WTC11 (cell line): ENCODE measurements around the gene UVRAG.

Source experiments
- ATF1 ChIP-seq: sonication (generic); formaldehyde crosslinking; IDR thresholded peaks from 2 replicates; pipeline ENCODE4 v1.8.1; 2023; ENCODE audit warnings: mild to moderate bottlenecking, moderate library complexity, missing genetic modification reagents
- CBFB ChIP-seq: sonication (generic); formaldehyde crosslinking; IDR thresholded peaks from 2 replicates; pipeline ENCODE4 v1.8.1; 2022; ENCODE audit warnings: mild to moderate bottlenecking, low read depth, missing genetic modification reagents
- CREB1 ChIP-seq: sonication (generic); formaldehyde crosslinking; IDR thresholded peaks from 2 replicates; pipeline ENCODE4 v1.8.0; 2023; ENCODE audit warnings: mild to moderate bottlenecking, missing genetic modification reagents
- ESRRA ChIP-seq: sonication (generic); formaldehyde crosslinking; IDR thresholded peaks from 2 replicates; pipeline ENCODE4 v1.8.1; 2022; ENCODE audit warnings: mild to moderate bottlenecking, missing genetic modification reagents, borderline replicate concordance
- SMAD4 ChIP-seq: sonication (generic); formaldehyde crosslinking; IDR thresholded peaks from 2 replicates; pipeline ENCODE4 v1.8.0; 2022; ENCODE audit warnings: mild to moderate bottlenecking, missing genetic modification reagents
- TEAD1 ChIP-seq: sonication (generic); formaldehyde crosslinking; IDR thresholded peaks from 2 replicates; pipeline ENCODE4 v1.8.0; 2022; ENCODE audit warnings: mild to moderate bottlenecking, missing genetic modification reagents
- TF ChIP-seq, protein P1 (sequence below): fragments of 200-600 bp; IDR thresholded peaks from 2 replicates; pipeline ENCODE4 v1.8.0; 2022; ENCODE audit warnings: antibody characterized with exemption
- TF ChIP-seq, protein P2 (sequence below): sonication (generic); formaldehyde crosslinking; IDR thresholded peaks from 2 replicates; pipeline ENCODE4 v1.8.0; 2023; ENCODE audit warnings: missing genetic modification reagents
- TF ChIP-seq, protein P3 (sequence below): sonication (generic); formaldehyde crosslinking; IDR thresholded peaks from 2 replicates; pipeline ENCODE4 v1.8.1; 2022; ENCODE audit warnings: low read depth, mild to moderate bottlenecking, moderate library complexity, missing genetic modification reagents, borderline replicate concordance
- TF ChIP-seq, protein P4 (sequence below): sonication (generic); formaldehyde crosslinking; conservative IDR thresholded peaks from 2 replicates; pipeline ENCODE4 v1.8.1; 2023; ENCODE audit warnings: mild to moderate bottlenecking, low read depth, missing genetic modification reagents, moderate library complexity
- TF ChIP-seq, protein P5 (sequence below): sonication (generic); formaldehyde crosslinking; IDR thresholded peaks from 2 replicates; pipeline ENCODE4 v1.8.0; 2023; ENCODE audit warnings: missing genetic modification reagents, mild to moderate bottlenecking, borderline replicate concordance

DNA sequence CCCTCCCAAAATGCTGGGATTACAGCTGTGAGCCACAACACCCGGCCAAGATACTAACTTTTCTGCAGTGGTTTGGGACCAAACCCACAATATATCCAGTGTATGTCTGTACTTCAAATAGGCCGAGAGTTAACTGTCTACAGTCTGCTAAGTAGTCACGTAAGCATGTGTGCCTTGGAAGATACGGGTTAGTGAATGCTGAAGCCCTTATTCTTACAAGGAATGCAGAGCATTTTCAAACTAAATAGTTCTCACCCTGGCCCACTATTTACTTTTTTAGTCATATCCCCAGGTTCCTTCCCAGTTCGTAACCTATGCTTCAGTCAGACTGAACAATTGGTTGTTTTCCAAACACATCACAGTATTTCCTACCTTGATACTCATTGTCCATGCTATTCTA is 215.3 kb downstream of the UVRAG start:
- TF ChIP-seq, protein P1, sequence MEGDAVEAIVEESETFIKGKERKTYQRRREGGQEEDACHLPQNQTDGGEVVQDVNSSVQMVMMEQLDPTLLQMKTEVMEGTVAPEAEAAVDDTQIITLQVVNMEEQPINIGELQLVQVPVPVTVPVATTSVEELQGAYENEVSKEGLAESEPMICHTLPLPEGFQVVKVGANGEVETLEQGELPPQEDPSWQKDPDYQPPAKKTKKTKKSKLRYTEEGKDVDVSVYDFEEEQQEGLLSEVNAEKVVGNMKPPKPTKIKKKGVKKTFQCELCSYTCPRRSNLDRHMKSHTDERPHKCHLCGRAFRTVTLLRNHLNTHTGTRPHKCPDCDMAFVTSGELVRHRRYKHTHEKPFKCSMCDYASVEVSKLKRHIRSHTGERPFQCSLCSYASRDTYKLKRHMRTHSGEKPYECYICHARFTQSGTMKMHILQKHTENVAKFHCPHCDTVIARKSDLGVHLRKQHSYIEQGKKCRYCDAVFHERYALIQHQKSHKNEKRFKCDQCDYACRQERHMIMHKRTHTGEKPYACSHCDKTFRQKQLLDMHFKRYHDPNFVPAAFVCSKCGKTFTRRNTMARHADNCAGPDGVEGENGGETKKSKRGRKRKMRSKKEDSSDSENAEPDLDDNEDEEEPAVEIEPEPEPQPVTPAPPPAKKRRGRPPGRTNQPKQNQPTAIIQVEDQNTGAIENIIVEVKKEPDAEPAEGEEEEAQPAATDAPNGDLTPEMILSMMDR = no peak
- no peak for TF ChIP-seq CBFB (CRISPR knock-in tag)
- TF ChIP-seq, protein P2, sequence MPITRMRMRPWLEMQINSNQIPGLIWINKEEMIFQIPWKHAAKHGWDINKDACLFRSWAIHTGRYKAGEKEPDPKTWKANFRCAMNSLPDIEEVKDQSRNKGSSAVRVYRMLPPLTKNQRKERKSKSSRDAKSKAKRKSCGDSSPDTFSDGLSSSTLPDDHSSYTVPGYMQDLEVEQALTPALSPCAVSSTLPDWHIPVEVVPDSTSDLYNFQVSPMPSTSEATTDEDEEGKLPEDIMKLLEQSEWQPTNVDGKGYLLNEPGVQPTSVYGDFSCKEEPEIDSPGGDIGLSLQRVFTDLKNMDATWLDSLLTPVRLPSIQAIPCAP (CRISPR knock-in tag) = no peak
- TF ChIP-seq, protein P3, sequence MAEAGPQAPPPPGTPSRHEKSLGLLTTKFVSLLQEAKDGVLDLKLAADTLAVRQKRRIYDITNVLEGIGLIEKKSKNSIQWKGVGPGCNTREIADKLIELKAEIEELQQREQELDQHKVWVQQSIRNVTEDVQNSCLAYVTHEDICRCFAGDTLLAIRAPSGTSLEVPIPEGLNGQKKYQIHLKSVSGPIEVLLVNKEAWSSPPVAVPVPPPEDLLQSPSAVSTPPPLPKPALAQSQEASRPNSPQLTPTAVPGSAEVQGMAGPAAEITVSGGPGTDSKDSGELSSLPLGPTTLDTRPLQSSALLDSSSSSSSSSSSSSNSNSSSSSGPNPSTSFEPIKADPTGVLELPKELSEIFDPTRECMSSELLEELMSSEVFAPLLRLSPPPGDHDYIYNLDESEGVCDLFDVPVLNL (CRISPR knock-in tag) = no peak
- TF ChIP-seq, protein P4, sequence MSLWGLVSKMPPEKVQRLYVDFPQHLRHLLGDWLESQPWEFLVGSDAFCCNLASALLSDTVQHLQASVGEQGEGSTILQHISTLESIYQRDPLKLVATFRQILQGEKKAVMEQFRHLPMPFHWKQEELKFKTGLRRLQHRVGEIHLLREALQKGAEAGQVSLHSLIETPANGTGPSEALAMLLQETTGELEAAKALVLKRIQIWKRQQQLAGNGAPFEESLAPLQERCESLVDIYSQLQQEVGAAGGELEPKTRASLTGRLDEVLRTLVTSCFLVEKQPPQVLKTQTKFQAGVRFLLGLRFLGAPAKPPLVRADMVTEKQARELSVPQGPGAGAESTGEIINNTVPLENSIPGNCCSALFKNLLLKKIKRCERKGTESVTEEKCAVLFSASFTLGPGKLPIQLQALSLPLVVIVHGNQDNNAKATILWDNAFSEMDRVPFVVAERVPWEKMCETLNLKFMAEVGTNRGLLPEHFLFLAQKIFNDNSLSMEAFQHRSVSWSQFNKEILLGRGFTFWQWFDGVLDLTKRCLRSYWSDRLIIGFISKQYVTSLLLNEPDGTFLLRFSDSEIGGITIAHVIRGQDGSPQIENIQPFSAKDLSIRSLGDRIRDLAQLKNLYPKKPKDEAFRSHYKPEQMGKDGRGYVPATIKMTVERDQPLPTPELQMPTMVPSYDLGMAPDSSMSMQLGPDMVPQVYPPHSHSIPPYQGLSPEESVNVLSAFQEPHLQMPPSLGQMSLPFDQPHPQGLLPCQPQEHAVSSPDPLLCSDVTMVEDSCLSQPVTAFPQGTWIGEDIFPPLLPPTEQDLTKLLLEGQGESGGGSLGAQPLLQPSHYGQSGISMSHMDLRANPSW = no peak
- TF ChIP-seq SMAD4 = no peak
- TF ChIP-seq ESRRA (CRISPR knock-in tag) = no peak
- TF ChIP-seq ATF1 (CRISPR knock-in tag) = no peak
- TF ChIP-seq, protein P5, sequence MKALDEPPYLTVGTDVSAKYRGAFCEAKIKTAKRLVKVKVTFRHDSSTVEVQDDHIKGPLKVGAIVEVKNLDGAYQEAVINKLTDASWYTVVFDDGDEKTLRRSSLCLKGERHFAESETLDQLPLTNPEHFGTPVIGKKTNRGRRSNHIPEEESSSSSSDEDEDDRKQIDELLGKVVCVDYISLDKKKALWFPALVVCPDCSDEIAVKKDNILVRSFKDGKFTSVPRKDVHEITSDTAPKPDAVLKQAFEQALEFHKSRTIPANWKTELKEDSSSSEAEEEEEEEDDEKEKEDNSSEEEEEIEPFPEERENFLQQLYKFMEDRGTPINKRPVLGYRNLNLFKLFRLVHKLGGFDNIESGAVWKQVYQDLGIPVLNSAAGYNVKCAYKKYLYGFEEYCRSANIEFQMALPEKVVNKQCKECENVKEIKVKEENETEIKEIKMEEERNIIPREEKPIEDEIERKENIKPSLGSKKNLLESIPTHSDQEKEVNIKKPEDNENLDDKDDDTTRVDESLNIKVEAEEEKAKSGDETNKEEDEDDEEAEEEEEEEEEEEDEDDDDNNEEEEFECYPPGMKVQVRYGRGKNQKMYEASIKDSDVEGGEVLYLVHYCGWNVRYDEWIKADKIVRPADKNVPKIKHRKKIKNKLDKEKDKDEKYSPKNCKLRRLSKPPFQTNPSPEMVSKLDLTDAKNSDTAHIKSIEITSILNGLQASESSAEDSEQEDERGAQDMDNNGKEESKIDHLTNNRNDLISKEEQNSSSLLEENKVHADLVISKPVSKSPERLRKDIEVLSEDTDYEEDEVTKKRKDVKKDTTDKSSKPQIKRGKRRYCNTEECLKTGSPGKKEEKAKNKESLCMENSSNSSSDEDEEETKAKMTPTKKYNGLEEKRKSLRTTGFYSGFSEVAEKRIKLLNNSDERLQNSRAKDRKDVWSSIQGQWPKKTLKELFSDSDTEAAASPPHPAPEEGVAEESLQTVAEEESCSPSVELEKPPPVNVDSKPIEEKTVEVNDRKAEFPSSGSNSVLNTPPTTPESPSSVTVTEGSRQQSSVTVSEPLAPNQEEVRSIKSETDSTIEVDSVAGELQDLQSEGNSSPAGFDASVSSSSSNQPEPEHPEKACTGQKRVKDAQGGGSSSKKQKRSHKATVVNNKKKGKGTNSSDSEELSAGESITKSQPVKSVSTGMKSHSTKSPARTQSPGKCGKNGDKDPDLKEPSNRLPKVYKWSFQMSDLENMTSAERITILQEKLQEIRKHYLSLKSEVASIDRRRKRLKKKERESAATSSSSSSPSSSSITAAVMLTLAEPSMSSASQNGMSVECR (CRISPR knock-in tag) = no peak
- no peak for TF ChIP-seq TEAD1 (CRISPR knock-in tag)
- no peak for TF ChIP-seq CREB1 (CRISPR knock-in tag)
